Measurements from ENCODE around the gene SLC5A10. TPM values are rescaled to one million over a fixed set of nuclear protein-coding genes. Genes with fewer than 3 reads are reported as not detected.

The SLC5A10 gene
- total and polyA plus RNA-seq, 9 donors: 0.05 to 0.38 (median 0.15) TPM; not detected in 5

DNA sequence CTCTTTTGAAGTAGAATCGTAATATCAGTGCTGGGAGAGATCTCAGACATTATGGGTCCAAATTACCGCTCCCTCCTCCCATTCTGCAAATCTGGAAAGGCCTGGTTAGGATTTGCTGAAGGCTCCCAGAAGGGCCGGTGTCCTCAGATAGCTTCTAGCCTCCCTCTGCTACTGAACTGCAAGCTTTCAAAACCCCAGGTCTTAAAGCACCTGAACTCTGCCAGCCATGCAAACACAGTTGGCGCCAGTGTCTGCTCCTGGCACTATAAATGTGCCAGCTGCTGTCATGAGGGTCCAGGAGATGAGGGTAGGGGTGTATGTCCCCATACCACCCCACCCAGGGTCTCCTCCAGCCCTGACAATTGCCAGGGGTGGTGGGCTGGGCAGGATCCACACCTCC, 24.2 kb downstream of the SLC5A10 start:
- Histone ChIP-seq H3K4me1 (ENCODE audit: insufficient read depth) (no peaks in the 10 kb centered on the region), H3K9me3 (no peaks in the 10 kb centered on the region), H3K27me3 (no peaks in the 10 kb centered on the region), H3K36me3 (no peaks in the 10 kb centered on the region), H3K27ac (no peak overlapping the region), H3K4me3 (no peak overlapping the region)
- no peak for TF ChIP-seq POLR2A (IDR thresholded peaks at IDR 0.05)
- TF ChIP-seq, protein P1, sequence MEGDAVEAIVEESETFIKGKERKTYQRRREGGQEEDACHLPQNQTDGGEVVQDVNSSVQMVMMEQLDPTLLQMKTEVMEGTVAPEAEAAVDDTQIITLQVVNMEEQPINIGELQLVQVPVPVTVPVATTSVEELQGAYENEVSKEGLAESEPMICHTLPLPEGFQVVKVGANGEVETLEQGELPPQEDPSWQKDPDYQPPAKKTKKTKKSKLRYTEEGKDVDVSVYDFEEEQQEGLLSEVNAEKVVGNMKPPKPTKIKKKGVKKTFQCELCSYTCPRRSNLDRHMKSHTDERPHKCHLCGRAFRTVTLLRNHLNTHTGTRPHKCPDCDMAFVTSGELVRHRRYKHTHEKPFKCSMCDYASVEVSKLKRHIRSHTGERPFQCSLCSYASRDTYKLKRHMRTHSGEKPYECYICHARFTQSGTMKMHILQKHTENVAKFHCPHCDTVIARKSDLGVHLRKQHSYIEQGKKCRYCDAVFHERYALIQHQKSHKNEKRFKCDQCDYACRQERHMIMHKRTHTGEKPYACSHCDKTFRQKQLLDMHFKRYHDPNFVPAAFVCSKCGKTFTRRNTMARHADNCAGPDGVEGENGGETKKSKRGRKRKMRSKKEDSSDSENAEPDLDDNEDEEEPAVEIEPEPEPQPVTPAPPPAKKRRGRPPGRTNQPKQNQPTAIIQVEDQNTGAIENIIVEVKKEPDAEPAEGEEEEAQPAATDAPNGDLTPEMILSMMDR (IDR thresholded peaks at IDR 0.05): no peak
- TF ChIP-seq EP300 (IDR thresholded peaks at IDR 0.05): no peak
- no peak for DNase-seq
- intact Hi-C loops (cut with DNase I): no loop called here
- WGBS, 3 donors: 84 to 88% (median 87%) methylated on average over 4 of the region's 4 CpGs

DNA sequence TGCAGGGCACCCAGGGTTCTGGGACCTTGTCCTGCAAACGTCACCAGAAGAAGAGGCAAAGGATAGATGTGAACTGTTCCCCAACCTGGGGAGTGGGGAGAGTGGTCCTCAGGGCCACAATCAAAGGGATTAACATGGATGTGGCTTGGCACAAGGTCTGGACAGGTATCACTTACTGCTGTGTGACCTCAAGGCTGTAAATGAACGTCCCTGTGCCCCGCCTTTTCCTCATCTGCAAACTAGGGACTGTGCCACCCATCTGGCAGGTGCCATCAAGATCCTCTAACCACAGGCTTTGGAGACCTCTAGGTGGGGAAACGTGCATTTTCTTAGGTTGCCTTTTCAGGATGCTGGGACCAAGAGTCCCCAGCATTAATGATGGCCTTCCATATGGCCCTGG, 25.1 kb downstream of the SLC5A10 start:
- no peaks in the 10 kb centered on the region for H3K27me3 ChIP-seq
- H3K9me3 ChIP-seq: no peaks in the 10 kb centered on the region
- TF ChIP-seq POLR2A (IDR thresholded peaks at IDR 0.05) (no peak), EP300 (IDR thresholded peaks at IDR 0.05) (no peak)
- TF ChIP-seq, protein P1 (IDR thresholded peaks at IDR 0.05): no peak
- no peaks in the 10 kb centered on the region for H3K4me1 ChIP-seq (ENCODE audit: insufficient read depth)
- no peak overlapping the region for H3K4me3 ChIP-seq
- intact Hi-C loops (cut with DNase I): no loop called here
- 87 to 92% (median 91%) methylated on average over 4 of the region's 4 CpGs for whole genome bisulfite sequencing, 3 donors
- no peaks in the 10 kb centered on the region for H3K36me3 ChIP-seq
- H3K27ac ChIP-seq: no peak overlapping the region
- no peak for DNase-seq

DNA sequence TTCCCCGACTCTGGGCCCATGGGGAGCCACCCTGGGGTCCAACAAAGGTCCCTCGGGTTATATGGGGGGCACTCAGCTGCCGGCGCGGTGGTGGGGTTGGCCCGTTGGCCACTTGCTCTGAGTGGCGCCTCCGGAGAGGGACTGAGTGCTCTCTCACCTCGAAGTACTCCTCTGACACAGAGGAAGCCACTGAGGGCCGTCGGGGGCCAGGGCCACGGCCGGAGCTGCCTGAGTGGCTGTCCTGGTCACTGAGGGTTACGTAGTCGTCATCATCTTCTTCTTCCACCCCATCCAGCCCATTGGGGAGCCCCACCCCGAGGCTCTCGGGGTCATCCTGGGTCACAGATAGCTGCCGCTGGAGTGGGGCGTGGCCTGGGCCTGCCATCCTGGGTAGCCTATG, 25.7 kb downstream of the SLC5A10 start:
- DNase-seq: no peak
- no peaks in the 10 kb centered on the region for H3K36me3 ChIP-seq
- no peaks in the 10 kb centered on the region for H3K4me1 ChIP-seq (ENCODE audit: insufficient read depth)
- H3K27ac ChIP-seq: no peak overlapping the region
- no peaks in the 10 kb centered on the region for H3K9me3 ChIP-seq
- 91 to 92% (median 92%) methylated on average over 19 of the region's 19 CpGs for WGBS, 3 donors
- no peak overlapping the region for H3K4me3 ChIP-seq
- H3K27me3 ChIP-seq: no peaks in the 10 kb centered on the region
- TF ChIP-seq POLR2A (IDR thresholded peaks at IDR 0.05): no peak
- no peak for TF ChIP-seq EP300 (IDR thresholded peaks at IDR 0.05)
- intact Hi-C loops (cut with DNase I): no loop called here

DNA sequence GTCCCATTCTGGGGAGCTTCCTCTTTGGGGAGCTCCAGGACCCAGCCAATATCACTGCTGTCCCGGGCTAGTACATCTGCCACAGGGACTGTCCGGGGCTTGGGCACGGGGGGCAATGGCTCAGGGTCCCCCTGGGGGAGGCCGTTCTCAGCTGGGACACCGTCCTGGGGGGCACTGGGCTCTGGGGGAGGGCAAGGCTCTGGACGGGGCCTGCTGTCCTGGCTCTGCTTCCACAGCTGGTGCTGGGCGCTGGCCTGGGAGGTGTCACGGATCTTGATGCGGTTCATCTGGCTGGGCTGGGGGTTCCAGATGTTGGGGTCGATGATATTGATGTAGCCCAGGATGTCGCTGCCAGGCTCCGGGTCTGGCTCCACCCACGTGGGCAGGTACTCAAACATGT, 26.1 kb downstream of the SLC5A10 start:
- no peak for DNase-seq
- TF ChIP-seq POLR2A (IDR thresholded peaks at IDR 0.05): no peak
- TF ChIP-seq EP300 (IDR thresholded peaks at IDR 0.05): no peak
- TF ChIP-seq, protein P1 (IDR thresholded peaks at IDR 0.05): no peak
- H3K4me1 ChIP-seq (ENCODE audit: insufficient read depth): no peaks in the 10 kb centered on the region
- 77 to 88% (median 88%) methylated on average over 9 to 13 of the region's 13 CpGs for WGBS, 3 donors
- no peak overlapping the region for H3K27ac ChIP-seq
- no peaks in the 10 kb centered on the region for H3K36me3 ChIP-seq
- H3K9me3 ChIP-seq: no peaks in the 10 kb centered on the region
- no peaks in the 10 kb centered on the region for H3K27me3 ChIP-seq
- intact Hi-C loops (cut with DNase I): no loop called here
- no peak overlapping the region for H3K4me3 ChIP-seq

DNA sequence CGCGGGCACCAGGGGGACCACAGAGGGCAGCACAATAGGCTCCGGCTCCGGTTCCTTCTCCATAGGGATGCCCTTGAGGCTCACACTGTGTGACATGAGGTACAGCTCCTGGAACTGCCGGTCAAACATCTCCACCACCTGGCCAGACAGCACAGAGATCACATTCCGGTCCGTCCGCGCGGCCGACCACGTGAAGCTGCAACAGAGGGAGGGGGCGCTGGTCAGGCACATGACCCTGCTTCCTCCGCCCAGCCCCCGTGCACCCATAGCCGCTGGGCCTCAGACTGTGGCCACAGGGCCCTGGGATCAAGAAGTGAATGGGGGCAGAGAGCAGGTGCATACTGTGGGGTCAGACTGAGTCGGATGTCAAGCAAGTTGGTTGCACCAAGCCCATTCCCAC, 26.7 kb downstream of the SLC5A10 start:
- Histone ChIP-seq H3K27ac (no peak overlapping the region), H3K36me3 (no peaks in the 10 kb centered on the region), H3K4me1 (ENCODE audit: insufficient read depth) (no peaks in the 10 kb centered on the region), H3K27me3 (no peaks in the 10 kb centered on the region), H3K4me3 (no peak overlapping the region), H3K9me3 (no peaks in the 10 kb centered on the region)
- no peak for DNase-seq
- WGBS, 3 donors: 82 to 91% (median 89%) methylated on average over 14 to 17 of the region's 17 CpGs
- TF ChIP-seq EP300 (IDR thresholded peaks at IDR 0.05): no peak
- no peak for TF ChIP-seq POLR2A (IDR thresholded peaks at IDR 0.05)
- TF ChIP-seq, protein P1 (IDR thresholded peaks at IDR 0.05): no peak
- intact Hi-C loops (cut with DNase I): no loop called here

Data from ovary (tissue), 9 donors.